ENCODE results near the gene PTCD2. TPM values are rescaled to one million over a fixed set of nuclear protein-coding genes. Genes with fewer than 3 reads are reported as not detected.

Gene PTCD2
- total RNA-seq, 1 experiment from 2014 or later = 19.3 TPM

DNA sequence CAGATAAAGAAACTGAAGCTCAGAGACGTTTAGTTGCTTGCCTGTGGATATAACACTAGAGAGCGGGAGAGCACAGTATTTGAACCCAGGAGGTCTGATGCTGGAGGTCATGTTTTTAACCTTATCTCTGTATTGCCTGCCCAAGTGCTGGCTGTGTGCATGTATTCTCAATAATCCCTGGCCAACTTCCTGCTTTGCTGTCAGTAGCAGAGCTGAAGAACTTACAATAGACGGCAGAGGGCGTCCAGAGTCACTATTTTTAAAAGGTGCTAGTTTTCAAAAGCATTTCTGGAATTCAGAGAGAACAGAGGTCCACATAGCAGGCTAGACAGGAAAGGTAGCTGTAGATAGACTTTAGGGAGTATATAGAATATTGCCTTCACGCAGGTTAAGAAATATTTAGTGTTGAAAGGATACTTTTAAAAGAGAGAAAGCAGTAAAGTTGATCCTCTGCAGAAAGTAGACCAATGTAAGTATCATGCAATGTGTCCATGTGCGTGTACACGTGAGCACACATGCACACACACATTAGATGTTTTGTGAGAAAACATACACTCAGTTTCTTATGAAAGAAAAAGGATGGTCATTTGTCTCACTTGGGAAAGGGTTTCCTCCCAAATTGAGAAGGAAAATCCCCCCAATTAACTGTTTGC is 46.3 kb downstream of the PTCD2 start:
- ChIA-PET POLR2A (no interaction called here), CTCF (interaction anchor here (0.8 to 2.0 kb wide), 5 partner anchors 10 to 452 kb away, joined by 3 to 27 read pairs (median 10); no protein-coding TSS in a partner anchor)
- no peak overlapping the region for H3K27ac ChIP-seq (ENCODE audit: low read depth, low read length)

More for the DNA sequence above, 46.3 kb downstream of the PTCD2 start:
- H4K20me1 ChIP-seq (ENCODE audit: insufficient read depth) = no peaks in the 10 kb centered on the region
- intact Hi-C loops (cut with micrococcal nuclease) = loop anchor here (1.0 to 5.0 kb wide), 2 partner anchors 158 to 451 kb away; partner anchors contain the start of gene TNPO1
- H3K4me2 ChIP-seq (ENCODE audit: low read length) = no peak overlapping the region
- no peak overlapping the region for H3K4me3 ChIP-seq (replicated peaks in 1 of 2; ENCODE audit: low read depth in 1 of 2, low read length in 2 of 2)
- TF ChIP-seq, protein P1, sequence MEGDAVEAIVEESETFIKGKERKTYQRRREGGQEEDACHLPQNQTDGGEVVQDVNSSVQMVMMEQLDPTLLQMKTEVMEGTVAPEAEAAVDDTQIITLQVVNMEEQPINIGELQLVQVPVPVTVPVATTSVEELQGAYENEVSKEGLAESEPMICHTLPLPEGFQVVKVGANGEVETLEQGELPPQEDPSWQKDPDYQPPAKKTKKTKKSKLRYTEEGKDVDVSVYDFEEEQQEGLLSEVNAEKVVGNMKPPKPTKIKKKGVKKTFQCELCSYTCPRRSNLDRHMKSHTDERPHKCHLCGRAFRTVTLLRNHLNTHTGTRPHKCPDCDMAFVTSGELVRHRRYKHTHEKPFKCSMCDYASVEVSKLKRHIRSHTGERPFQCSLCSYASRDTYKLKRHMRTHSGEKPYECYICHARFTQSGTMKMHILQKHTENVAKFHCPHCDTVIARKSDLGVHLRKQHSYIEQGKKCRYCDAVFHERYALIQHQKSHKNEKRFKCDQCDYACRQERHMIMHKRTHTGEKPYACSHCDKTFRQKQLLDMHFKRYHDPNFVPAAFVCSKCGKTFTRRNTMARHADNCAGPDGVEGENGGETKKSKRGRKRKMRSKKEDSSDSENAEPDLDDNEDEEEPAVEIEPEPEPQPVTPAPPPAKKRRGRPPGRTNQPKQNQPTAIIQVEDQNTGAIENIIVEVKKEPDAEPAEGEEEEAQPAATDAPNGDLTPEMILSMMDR (IDR thresholded peaks at IDR 0.05 in 2 of 3, conservative IDR thresholded peaks at IDR 0.05 in 1 of 3; ENCODE audit: borderline replicate concordance in 1 of 3, insufficient read depth in 1 of 3, low read depth in 2 of 3, low read length in 2 of 3) = peak; percentile 57 to 75 (median 63); a peak in 5 of 6 replicates
- TF ChIP-seq EZH2 (IDR thresholded peaks at IDR 0.05) (no peak), JUND (IDR thresholded peaks at IDR 0.05) (no peak), POLR2A (IDR thresholded peaks at IDR 0.05; ENCODE audit: borderline replicate concordance, extremely low read depth, insufficient read depth, insufficient read length) (no peak), CEBPB (IDR thresholded peaks at IDR 0.05; ENCODE audit: low read depth) (no peak), ZNF274 (IDR thresholded peaks at IDR 0.05; ENCODE audit: low read depth, low read length) (no peak), CBX3 (IDR thresholded peaks at IDR 0.05; ENCODE audit: low read depth) (no peak), ELF1 (IDR thresholded peaks at IDR 0.05; ENCODE audit: borderline replicate concordance, low read depth) (peak; percentile 50), MAX (IDR thresholded peaks at IDR 0.05) (0 out of 2 replicates have a peak, but pooled peaks have one; percentile 21), RAD21 (IDR thresholded peaks at IDR 0.05; ENCODE audit: low read depth) (peak; percentile 75), FOSL1 (IDR thresholded peaks at IDR 0.05; ENCODE audit: low read depth) (no peak), SP1 (IDR thresholded peaks at IDR 0.05; ENCODE audit: low read depth) (no peak)
- TF ChIP-seq, protein P2, sequence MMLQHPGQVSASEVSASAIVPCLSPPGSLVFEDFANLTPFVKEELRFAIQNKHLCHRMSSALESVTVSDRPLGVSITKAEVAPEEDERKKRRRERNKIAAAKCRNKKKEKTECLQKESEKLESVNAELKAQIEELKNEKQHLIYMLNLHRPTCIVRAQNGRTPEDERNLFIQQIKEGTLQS (IDR thresholded peaks at IDR 0.05) = no peak
- no peaks in the 10 kb centered on the region for H3K9me2 ChIP-seq (ENCODE audit: insufficient read depth)
- peaks cover 10 to 21% of the 10 kb centered on the region in 2 experiments for H3K4me1 ChIP-seq (ENCODE audit: control insufficient read depth in 1 of 2, insufficient read depth in 2 of 2, low read length in 2 of 2)
- H3K79me2 ChIP-seq (ENCODE audit: insufficient read depth, low read length) = no peaks in the 10 kb centered on the region
- H3K9ac ChIP-seq (ENCODE audit: low read length) = no peak overlapping the region
- ATAC-seq (peak; percentile 88), DNase-seq (ENCODE audit: low read depth, low spot score) (peak; percentile 39)
- H3K27me3 ChIP-seq (ENCODE audit: insufficient read depth, low read length) = no peaks in the 10 kb centered on the region
- H2AFZ ChIP-seq (ENCODE audit: low read depth, low read length, poor library complexity, severe bottlenecking) = no peak overlapping the region
- RAD21 ChIA-PET (ENCODE audit: low non-redundant PET in 1 of 2, low total read pairs in 2 of 2, uncharacterized antibody in 2 of 2, unreplicated experiment in 2 of 2) = no interaction called here
- BruUV-seq (replicated peaks) = no TSS peak
- peaks cover 0 to 5% of the 10 kb centered on the region in 2 experiments; a peak in 1 of 4 replicates for H3K36me3 ChIP-seq (ENCODE audit: control insufficient read depth in 1 of 2, insufficient read depth in 2 of 2, low read length in 2 of 2)
- H3K9me3 ChIP-seq (ENCODE audit: control insufficient read depth in 1 of 2, insufficient read depth in 1 of 2, low read depth in 1 of 2, low read length in 2 of 2) = no peaks in the 10 kb centered on the region

Measured in HCT116 (cell line).